Subcutaneous adipose tissue (tissue), 4 donors: ENCODE results near the gene C1orf74. TPM values are rescaled to one million over a fixed set of nuclear protein-coding genes. Genes with fewer than 3 reads are reported as not detected.

ENCODE experiments used
- total RNA-seq, 4 donors: library from RNA; depleted of rRNA; stranded (reverse); fragments of >200 nt; gene quantifications; one replicate each; pipeline ENCODE4 v1.1.0, GENCODE V29; 2016
- TF ChIP-seq, protein P1 (sequence below): fragments of 450-650 bp; IDR thresholded peaks from one replicate; pipeline ENCODE4 v1.5.1; 2016; ENCODE audit warnings: low read depth, mild to moderate bottlenecking, control low read depth, antibody characterized with exemption, moderate library complexity

The C1orf74 gene
- total RNA-seq, 4 donors from 2014 or later, result 1.1 to 2.0 (median 1.4) TPM

GRCh38 chr1:209790286-209791193 lies 6.2 kb upstream of the C1orf74 start:
- TF ChIP-seq, protein P1, sequence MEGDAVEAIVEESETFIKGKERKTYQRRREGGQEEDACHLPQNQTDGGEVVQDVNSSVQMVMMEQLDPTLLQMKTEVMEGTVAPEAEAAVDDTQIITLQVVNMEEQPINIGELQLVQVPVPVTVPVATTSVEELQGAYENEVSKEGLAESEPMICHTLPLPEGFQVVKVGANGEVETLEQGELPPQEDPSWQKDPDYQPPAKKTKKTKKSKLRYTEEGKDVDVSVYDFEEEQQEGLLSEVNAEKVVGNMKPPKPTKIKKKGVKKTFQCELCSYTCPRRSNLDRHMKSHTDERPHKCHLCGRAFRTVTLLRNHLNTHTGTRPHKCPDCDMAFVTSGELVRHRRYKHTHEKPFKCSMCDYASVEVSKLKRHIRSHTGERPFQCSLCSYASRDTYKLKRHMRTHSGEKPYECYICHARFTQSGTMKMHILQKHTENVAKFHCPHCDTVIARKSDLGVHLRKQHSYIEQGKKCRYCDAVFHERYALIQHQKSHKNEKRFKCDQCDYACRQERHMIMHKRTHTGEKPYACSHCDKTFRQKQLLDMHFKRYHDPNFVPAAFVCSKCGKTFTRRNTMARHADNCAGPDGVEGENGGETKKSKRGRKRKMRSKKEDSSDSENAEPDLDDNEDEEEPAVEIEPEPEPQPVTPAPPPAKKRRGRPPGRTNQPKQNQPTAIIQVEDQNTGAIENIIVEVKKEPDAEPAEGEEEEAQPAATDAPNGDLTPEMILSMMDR, result no peak

DNA sequence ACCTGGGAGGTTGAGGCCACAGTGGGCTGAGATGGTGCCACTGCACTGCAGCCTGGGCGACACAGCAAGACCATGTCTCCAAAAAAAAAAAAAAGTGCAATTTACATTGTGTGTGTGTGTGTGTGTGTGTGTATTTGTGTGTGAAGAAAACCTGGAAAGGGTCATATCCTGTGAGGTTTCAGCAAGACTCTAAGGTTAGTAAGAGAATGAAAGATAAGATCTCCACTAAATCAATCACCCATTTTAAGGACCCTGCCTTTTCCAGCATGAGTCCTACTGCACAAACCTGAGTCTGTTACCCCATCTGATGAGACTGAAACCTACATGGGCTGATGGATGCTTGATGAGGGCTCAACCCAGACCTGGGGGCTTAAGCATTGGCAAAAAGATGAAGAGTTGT lies 4.9 kb upstream of the C1orf74 start:
- TF ChIP-seq, protein P1, result no peak

DNA sequence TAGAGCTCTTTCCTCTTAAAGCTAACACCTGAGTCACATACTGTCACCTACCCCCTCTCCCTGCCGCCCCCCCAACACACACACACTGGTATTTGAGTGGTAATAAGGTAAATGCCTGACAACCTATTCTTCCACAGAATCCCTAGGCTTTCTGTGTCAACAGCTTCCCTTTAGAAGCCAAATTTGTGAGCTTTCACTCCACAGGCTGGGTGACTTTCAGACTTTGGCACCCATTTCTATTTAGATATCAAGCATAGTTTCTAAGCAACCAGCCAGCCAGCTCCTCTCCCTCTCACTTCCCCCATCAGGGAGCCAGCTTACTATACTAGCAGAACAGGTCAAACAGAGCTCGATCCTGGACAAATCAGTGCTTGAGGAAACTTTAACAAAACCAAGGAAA lies 3.2 kb upstream of the C1orf74 start:
- TF ChIP-seq, protein P1, result no peak

DNA sequence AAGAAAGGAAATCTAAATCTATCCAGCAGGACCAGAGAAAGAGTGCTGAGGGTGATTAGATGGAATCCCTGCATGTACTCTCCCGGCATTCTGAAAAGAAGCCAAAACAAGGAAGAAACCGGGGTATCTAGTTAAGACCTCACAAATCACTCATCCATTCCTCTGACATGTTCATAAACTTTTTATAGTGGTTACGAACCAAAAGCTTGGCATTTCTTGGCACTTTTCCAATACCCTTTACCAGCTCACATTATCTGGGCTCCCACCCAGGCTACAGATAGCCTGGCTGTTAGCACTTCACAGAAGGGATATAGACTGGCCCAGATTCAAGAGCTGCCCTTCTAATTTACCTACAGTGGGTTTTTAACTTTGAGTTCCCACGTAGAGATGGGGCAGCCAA lies 1.8 kb upstream of the C1orf74 start:
- TF ChIP-seq, protein P1, result no peak

DNA sequence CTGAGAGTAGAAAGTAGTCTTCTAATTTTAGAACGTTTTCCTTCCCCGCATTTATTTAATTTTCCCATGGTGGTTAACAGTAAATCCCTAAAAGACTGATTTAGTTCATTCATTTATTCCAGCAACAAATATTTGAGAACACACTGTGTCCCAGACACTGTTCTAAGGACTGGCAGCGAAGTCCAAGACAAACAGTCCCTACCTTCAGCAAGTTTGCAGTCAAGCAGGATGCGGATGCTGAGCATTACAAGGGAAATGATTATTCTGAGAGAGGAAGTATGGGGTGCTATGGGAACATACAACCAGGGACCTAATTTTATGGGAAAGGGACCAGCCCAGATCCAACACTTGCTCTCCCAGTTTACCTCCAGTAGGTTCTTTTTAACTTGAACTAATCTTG lies 1.2 kb upstream of the C1orf74 start:
- TF ChIP-seq, protein P1, result no peak

DNA sequence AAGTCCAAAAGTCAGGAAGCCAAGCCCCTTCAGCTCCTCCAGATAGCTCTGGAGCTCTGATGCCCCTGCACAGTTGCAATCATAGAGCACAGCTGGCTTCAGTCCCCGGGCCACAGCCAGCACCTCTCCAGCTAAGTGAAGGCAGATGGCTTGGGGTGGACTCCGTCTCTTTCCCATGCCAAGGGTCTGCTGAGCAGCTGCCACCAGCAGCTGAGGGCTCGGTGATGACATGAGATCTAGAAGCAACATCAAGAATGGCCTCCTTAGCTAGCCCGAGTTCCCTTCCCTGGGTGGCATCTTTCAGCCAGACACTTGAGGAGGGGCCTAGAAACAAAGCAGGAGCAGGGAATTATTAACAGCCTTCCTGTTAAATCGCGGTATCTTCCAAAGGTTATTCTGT lies 973 bp downstream of the C1orf74 start:
- TF ChIP-seq, protein P1, result no peak

DNA sequence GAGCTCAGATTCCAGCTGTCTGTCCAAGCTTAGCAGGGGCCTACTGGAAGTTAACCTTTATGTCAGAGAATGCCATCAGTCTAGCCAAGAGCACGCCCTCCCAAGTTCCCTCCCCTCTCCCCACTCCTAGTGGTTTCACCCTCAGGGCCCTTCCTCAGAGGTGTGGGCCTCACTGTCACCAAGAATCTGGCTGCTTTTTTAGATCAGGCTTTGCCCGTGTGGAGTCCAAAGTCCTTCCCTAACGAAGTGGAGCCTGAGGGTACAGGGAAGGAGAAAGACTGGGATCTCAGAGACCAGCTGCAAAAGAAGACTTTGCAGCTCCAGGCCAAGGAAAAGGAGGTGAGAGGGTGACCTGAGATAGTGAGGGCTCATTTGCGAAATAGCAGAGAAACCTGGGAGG lies 4.1 kb downstream of the C1orf74 start:
- TF ChIP-seq, protein P1, result no peak
